DND-41 (cell line): ENCODE measurements around the gene ASPG.

ENCODE experiments used
- EZH2 ChIP-seq: IDR thresholded peaks from 3 replicates; pipeline ENCODE4 v1.6.1; 2012; ENCODE audit warnings: borderline replicate concordance, low read depth, mild to moderate bottlenecking, moderate library complexity, low read length, inconsistent platforms; ENCODE audit not compliant: severe bottlenecking
- TF ChIP-seq, protein P1 (sequence below): IDR thresholded peaks from 2 replicates; pipeline ENCODE4 v1.5.1; 2012; ENCODE audit warnings: borderline replicate concordance, low read length, moderate library complexity, mild to moderate bottlenecking; ENCODE audit not compliant: poor library complexity, severe bottlenecking; ENCODE audit errors: extremely low read depth

DNA sequence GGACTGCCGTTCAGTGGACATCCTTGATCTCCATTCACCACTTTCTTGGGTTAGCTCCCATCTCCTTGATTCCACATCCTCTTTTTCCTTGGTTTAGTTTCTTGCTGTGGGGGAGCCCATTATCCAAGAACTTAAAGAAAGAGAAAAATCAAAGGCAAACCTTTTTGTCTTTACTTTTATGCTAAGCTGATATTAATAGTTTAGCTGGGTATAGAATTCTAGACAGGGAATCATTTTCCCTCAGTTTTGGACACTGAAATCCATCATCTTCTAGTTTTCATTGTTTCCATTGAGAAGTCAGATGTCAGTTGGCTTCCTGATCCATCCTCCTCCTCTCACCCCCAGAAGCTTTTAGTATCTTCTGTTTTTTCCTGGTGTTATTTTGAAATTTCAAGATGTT is 44.1 kb downstream of the ASPG start:
- TF ChIP-seq, protein P1, sequence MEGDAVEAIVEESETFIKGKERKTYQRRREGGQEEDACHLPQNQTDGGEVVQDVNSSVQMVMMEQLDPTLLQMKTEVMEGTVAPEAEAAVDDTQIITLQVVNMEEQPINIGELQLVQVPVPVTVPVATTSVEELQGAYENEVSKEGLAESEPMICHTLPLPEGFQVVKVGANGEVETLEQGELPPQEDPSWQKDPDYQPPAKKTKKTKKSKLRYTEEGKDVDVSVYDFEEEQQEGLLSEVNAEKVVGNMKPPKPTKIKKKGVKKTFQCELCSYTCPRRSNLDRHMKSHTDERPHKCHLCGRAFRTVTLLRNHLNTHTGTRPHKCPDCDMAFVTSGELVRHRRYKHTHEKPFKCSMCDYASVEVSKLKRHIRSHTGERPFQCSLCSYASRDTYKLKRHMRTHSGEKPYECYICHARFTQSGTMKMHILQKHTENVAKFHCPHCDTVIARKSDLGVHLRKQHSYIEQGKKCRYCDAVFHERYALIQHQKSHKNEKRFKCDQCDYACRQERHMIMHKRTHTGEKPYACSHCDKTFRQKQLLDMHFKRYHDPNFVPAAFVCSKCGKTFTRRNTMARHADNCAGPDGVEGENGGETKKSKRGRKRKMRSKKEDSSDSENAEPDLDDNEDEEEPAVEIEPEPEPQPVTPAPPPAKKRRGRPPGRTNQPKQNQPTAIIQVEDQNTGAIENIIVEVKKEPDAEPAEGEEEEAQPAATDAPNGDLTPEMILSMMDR = no peak
- TF ChIP-seq EZH2 = no peak
